ENCODE data around the gene ATG2B. TPM values are rescaled to one million over a fixed set of nuclear protein-coding genes. Genes with fewer than 3 reads are reported as not detected.

The ATG2B gene
- total and polyA plus RNA-seq, 2 of the 4 experiments (the other 2 are of a cell fraction), result 6.9 to 22.0 TPM

- Histone ChIP-seq H2BK20ac (ENCODE audit: low read depth, low read length) (no peak overlapping the region), H4K5ac (ENCODE audit: low read depth, low read length) (no peak overlapping the region), H4K91ac (ENCODE audit: insufficient read depth, low read depth, low read length) (no peak overlapping the region), H2BK5ac (ENCODE audit: low read depth, low read length, poor library complexity, severe bottlenecking) (no peak overlapping the region), H3K4ac (ENCODE audit: low read depth, low read length) (no peak overlapping the region), H3K18ac (ENCODE audit: low read depth, low read length) (no peak overlapping the region), H3K27ac (ENCODE audit: insufficient read depth, low read length) (no peak overlapping the region), H3K4me1 (ENCODE audit: control insufficient read depth, insufficient read depth, low read length) (peaks cover 11% of the 10 kb centered on the region), H2AK9ac (replicated peaks; ENCODE audit: low read depth, low read length, poor library complexity) (no peak overlapping the region), H3K9me3 (ENCODE audit: control insufficient read depth, insufficient read depth, low read length) (no peaks in the 10 kb centered on the region), H4K20me1 (ENCODE audit: insufficient read depth, low read length) (peaks cover 7% of the 10 kb centered on the region), H4K8ac (ENCODE audit: low read depth in 2 of 2, low read length in 2 of 2) (no peak overlapping the region), H3K4me3 (ENCODE audit: insufficient read depth, low read depth, low read length) (no peak overlapping the region), H3K23ac (ENCODE audit: low read depth, low read length) (no peak overlapping the region), H3K56ac (ENCODE audit: extremely low read depth, insufficient read depth, low read length) (no peak overlapping the region), H2AFZ (replicated peaks; ENCODE audit: low read length, poor library complexity) (no peak overlapping the region), H2BK15ac (ENCODE audit: low read depth, low read length) (no peak overlapping the region), H2BK120ac (ENCODE audit: low read depth, low read length) (no peak overlapping the region), H3K27me3 (ENCODE audit: control insufficient read depth, insufficient read depth, low read length) (no peaks in the 10 kb centered on the region), H2AK5ac (ENCODE audit: low read depth, low read length) (no peak overlapping the region; the same call in 1 of the 2 replicates), H3K4me2 (ENCODE audit: low read depth, low read length) (no peak overlapping the region), H3K79me1 (ENCODE audit: low read depth in 1 of 2, low read length in 2 of 2) (peaks cover 40 to 75% of the 10 kb centered on the region in 2 experiments; a peak in 3 of 4 replicates), H3K9me1 (ENCODE audit: insufficient read depth, low read length) (peaks cover 12% of the 10 kb centered on the region), H3K14ac (replicated peaks; ENCODE audit: low read depth, low read length) (no peak overlapping the region), H3K9ac (ENCODE audit: low read depth, low read length) (no peak overlapping the region), H3K36me3 (ENCODE audit: control insufficient read depth, insufficient read depth, low read length) (peaks cover 79% of the 10 kb centered on the region)
- no TSS peak for BruUV-seq (replicated peaks)
- ChIA-PET CTCF (interaction anchor here (0.6 kb wide), 1 partner anchor 94 kb away, joined by 3 read pairs; no protein-coding TSS in a partner anchor), POLR2A (ENCODE audit: unreplicated experiment) (no interaction called here)
- in situ Hi-C loops (cut with MboI; ENCODE audit: low sequenced_read_pairs) (no loop called here), dilution Hi-C loops (cut with HindIII; ENCODE audit: low sequenced_read_pairs, unreplicated experiment) (no loop called here), intact Hi-C loops (cut with micrococcal nuclease) (no loop called here)
- DNase-seq, result no peak
- no peak for ATAC-seq (ENCODE audit: low read depth)
- 93% methylated on average over 3 of the region's 10 CpGs; no CpG with 5 or more reads in 1 of the 2 experiments for WGBS, 2 experiments (ENCODE audit: extremely low coverage in 2 of 2, insufficient read length in 1 of 2)
- TF ChIP-seq MAZ (IDR thresholded peaks at IDR 0.05; ENCODE audit: borderline replicate concordance, low read depth, low read length) (no peak), CEBPB (IDR thresholded peaks at IDR 0.05; ENCODE audit: low read depth, low read length) (peak; percentile 74)
Measured at GRCh38 chr14:96242126-96242525, 121.0 kb downstream of the ATG2B start.

Measured in IMR-90 (cell line).